Measurements from ENCODE around the gene STARD3NL.

STARD3NL gene

DNA sequence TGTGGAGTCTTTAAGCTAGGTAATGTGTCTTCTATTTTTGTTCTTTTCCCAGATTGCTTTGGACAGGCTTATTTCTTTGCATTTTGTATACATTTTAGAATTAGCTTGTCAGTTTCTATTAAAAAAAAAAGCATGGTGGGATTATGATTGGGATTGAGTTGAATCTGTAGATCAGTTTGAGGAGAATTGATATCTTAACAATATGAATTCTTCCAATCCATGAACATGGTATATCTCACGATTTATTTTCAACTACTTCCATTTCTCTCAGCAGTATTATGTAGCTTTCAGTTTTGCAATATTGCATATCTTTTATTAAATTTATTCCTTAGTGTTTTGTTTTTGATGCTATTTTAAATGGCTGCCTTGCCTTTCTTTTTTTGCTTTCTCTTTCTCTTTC is 13.7 kb downstream of the STARD3NL start:
- no peak for DNase-seq (ENCODE audit: low read depth)
- H3K4me3 ChIP-seq (ENCODE audit: low read length): no peak overlapping the region
- no peak for TF ChIP-seq CTCF (conservative IDR thresholded peaks at IDR 0.05; ENCODE audit: low read length)

DNA sequence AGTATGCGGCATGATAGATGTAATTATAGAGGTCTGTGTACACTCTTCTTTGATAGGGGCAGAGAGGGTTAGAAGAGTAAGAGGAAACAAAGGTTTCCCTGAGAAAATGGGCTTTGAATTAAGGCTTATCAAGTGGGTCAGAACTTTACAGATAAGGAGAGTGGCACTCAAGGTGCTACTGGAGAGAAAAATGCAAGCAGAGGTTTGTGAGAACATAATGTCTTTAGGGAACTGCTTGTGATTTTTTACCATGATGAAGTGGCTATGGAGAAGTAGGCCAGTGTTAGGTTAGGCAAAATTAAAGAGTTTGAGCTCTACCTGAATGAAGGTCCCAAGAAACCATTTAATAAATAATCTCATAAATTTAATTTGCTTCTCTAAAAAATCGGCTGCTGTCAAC is 14.3 kb downstream of the STARD3NL start:
- DNase-seq (ENCODE audit: low read depth): no peak
- no peak overlapping the region for H3K4me3 ChIP-seq (ENCODE audit: low read length)
- TF ChIP-seq CTCF (conservative IDR thresholded peaks at IDR 0.05; ENCODE audit: low read length): no peak

- peak; percentile 62 for DNase-seq (ENCODE audit: low read depth)
- TF ChIP-seq CTCF (conservative IDR thresholded peaks at IDR 0.05; ENCODE audit: low read length): no peak
- H3K4me3 ChIP-seq (ENCODE audit: low read length): no peak overlapping the region
Observed at GRCh38 chr7:38195804-38196595, 18.0 kb downstream of the STARD3NL start.

DNA sequence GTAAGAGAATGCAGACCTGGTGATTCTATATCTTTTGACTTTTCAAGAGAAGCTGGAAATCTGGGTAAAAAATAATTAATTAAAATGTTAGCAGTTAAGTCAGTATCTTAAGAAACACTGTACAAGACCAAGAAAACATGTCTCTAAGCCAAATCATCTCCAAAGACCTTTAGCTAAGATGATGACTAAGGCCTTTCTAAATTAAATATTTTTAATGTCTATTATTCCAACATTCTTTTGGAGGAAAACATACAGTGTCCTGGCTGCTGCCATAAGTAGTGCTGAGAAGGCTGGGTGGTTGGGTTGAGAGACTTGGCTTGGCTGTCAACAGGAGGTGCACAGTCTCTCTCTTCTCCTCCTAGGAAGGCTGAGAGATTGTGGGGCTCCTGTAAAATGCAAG is 20.3 kb downstream of the STARD3NL start:
- no peak for TF ChIP-seq CTCF (conservative IDR thresholded peaks at IDR 0.05; ENCODE audit: low read length)
- peak; percentile 12 for DNase-seq (ENCODE audit: low read depth)
- H3K4me3 ChIP-seq (ENCODE audit: low read length): no peak overlapping the region

GRCh38 chr7:38199154-38199553 is 21.1 kb downstream of the STARD3NL start:
- DNase-seq (ENCODE audit: low read depth): no peak
- no peak overlapping the region for H3K4me3 ChIP-seq (ENCODE audit: low read length)
- no peak for TF ChIP-seq CTCF (conservative IDR thresholded peaks at IDR 0.05; ENCODE audit: low read length)

GRCh38 chr7:38199782-38200181 is 21.7 kb downstream of the STARD3NL start:
- H3K4me3 ChIP-seq (ENCODE audit: low read length): no peak overlapping the region
- no peak for DNase-seq (ENCODE audit: low read depth)
- TF ChIP-seq CTCF (conservative IDR thresholded peaks at IDR 0.05; ENCODE audit: low read length): no peak

- H3K4me3 ChIP-seq (ENCODE audit: low read length): no peak overlapping the region
- no peak for TF ChIP-seq CTCF (conservative IDR thresholded peaks at IDR 0.05; ENCODE audit: low read length)
- no peak for DNase-seq (ENCODE audit: low read depth)
Observed at GRCh38 chr7:38206071-38206470, 28.0 kb downstream of the STARD3NL start.

All from AG10803 (cell line).